Measurements from ENCODE around the gene PARK7.

The PARK7 gene

DNA sequence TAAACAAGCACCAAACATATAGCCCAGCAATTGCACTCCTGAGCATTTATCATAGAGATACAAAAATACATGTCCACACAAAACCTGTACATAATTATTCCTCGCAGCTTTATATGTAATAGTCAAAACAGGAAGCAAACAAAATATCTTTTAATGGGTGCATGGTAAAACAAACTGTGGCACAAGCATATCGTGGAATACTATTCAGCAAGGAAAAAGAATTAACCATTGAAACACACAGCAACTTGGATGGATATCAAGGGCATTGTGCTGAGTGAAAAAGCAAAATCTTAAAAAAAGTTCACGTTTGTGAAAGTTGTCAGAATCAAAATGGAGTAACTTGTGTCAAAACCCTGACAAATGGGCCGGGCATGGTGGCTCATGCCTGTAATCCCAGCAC is 33.3 kb upstream of the PARK7 start:
- ATAC-seq (ENCODE audit: low read depth), result no peak
- Histone ChIP-seq H3K9me3 (ENCODE audit: severe bottlenecking) (no peaks in the 10 kb centered on the region), H3K27ac (ENCODE audit: poor library complexity, severe bottlenecking) (no peak overlapping the region), H3K36me3 (ENCODE audit: low read depth) (no peaks in the 10 kb centered on the region), H3K4me3 (ENCODE audit: severe bottlenecking) (no peak overlapping the region), H3K4me1 (ENCODE audit: insufficient read depth, poor library complexity, severe bottlenecking) (no peaks in the 10 kb centered on the region), H3K27me3 (ENCODE audit: insufficient read depth, poor library complexity, severe bottlenecking) (peaks cover 14% of the 10 kb centered on the region)
- TF ChIP-seq, protein P1, sequence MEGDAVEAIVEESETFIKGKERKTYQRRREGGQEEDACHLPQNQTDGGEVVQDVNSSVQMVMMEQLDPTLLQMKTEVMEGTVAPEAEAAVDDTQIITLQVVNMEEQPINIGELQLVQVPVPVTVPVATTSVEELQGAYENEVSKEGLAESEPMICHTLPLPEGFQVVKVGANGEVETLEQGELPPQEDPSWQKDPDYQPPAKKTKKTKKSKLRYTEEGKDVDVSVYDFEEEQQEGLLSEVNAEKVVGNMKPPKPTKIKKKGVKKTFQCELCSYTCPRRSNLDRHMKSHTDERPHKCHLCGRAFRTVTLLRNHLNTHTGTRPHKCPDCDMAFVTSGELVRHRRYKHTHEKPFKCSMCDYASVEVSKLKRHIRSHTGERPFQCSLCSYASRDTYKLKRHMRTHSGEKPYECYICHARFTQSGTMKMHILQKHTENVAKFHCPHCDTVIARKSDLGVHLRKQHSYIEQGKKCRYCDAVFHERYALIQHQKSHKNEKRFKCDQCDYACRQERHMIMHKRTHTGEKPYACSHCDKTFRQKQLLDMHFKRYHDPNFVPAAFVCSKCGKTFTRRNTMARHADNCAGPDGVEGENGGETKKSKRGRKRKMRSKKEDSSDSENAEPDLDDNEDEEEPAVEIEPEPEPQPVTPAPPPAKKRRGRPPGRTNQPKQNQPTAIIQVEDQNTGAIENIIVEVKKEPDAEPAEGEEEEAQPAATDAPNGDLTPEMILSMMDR (IDR thresholded peaks at IDR 0.05; ENCODE audit: poor library complexity, severe bottlenecking), result no peak
- no peak for DNase-seq (ENCODE audit: low spot score)

DNA sequence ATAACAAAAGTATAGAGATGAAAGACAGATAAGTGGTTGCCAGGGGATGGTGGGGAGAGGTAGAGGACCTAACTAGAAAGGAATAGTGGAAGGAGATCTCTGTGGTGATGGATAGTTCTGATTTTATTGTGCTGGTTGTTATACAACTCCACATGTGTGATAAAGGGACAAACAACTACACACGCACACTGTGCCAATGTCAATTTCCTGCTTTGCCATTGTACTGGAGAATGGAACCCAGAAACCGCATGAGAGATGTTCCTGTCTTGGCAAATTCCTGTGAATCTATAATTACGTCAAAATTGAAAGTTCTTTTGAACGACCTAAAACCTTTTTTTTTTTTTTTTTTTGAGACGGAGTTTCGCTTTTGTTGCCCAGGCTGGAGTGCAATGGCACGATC is 31.9 kb upstream of the PARK7 start:
- DNase-seq (ENCODE audit: low spot score) (no peak), ATAC-seq (ENCODE audit: low read depth) (no peak)
- Histone ChIP-seq H3K4me3 (ENCODE audit: severe bottlenecking) (no peak overlapping the region), H3K9me3 (ENCODE audit: severe bottlenecking) (no peaks in the 10 kb centered on the region), H3K4me1 (ENCODE audit: insufficient read depth, poor library complexity, severe bottlenecking) (no peaks in the 10 kb centered on the region), H3K27ac (ENCODE audit: poor library complexity, severe bottlenecking) (no peak overlapping the region), H3K36me3 (ENCODE audit: low read depth) (no peaks in the 10 kb centered on the region), H3K27me3 (ENCODE audit: insufficient read depth, poor library complexity, severe bottlenecking) (peaks cover 14% of the 10 kb centered on the region)
- TF ChIP-seq, protein P1 (IDR thresholded peaks at IDR 0.05; ENCODE audit: poor library complexity, severe bottlenecking), result no peak

DNA sequence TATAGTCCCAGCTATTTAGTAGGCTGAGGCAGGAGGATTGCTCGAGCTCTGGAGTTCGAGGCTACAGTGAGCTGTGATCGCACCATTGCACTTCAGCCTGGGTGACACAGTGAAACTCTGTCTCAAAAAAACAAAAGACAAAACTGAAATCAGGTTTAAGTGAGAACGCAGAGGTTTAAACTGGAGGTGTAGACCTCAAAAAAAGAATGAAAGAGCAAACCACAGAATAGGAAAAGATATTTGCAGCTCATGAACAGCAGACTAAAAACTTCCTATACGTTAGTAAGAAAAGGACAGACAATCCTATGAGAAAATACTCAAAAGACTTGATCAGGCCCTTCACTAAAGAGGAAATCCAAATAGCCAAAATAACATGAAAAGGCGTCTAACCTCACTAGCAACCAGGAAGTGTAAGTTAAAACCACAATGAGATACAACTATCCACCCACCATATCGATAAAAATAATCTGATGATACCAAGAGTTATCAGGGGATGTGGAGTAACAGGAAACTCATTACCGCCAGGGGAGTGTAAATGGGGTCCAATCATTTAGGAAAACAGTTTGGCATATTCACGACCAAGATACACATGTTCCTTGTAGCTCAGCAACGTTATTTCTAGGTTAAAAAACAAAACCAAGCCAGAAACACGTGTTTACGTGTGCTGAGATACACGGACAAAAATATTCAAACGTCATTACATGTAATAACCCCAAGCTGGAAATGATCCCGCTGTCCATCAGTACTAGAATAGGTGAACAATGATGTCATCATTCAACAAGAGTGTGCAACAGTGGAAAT is 30.7 kb upstream of the PARK7 start:
- Histone ChIP-seq H3K27me3 (ENCODE audit: insufficient read depth, poor library complexity, severe bottlenecking) (peaks cover 14% of the 10 kb centered on the region), H3K4me3 (ENCODE audit: severe bottlenecking) (no peak overlapping the region), H3K36me3 (ENCODE audit: low read depth) (no peaks in the 10 kb centered on the region), H3K4me1 (ENCODE audit: insufficient read depth, poor library complexity, severe bottlenecking) (no peaks in the 10 kb centered on the region), H3K27ac (ENCODE audit: poor library complexity, severe bottlenecking) (no peak overlapping the region), H3K9me3 (ENCODE audit: severe bottlenecking) (no peaks in the 10 kb centered on the region)
- DNase-seq (ENCODE audit: low spot score) (no peak), ATAC-seq (ENCODE audit: low read depth) (no peak)
- TF ChIP-seq, protein P1 (IDR thresholded peaks at IDR 0.05; ENCODE audit: poor library complexity, severe bottlenecking), result no peak

DNA sequence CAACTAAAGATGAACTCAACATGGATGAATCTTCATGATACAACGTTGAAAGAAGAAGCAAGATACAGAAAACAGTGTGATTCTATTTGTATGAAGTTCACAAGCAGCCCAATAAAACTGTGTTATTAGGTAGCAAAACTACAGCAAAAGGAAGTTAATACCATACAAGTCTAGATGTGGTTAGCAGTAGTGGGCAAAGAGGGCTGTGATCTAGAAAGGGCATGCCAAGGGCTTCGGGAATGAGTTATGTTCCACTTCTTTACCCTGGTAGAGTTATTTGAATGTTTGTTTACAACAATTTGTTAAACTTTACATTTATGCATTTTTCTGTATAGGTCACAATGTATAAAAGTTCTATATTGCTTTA is 30.1 kb upstream of the PARK7 start:
- H3K27ac ChIP-seq (ENCODE audit: poor library complexity, severe bottlenecking), result no peak overlapping the region

More for the DNA sequence above, 30.1 kb upstream of the PARK7 start:
- no peak for ATAC-seq (ENCODE audit: low read depth)
- no peak overlapping the region for H3K4me3 ChIP-seq (ENCODE audit: severe bottlenecking)
- peaks cover 14% of the 10 kb centered on the region for H3K27me3 ChIP-seq (ENCODE audit: insufficient read depth, poor library complexity, severe bottlenecking)
- no peaks in the 10 kb centered on the region for H3K36me3 ChIP-seq (ENCODE audit: low read depth)
- no peaks in the 10 kb centered on the region for H3K4me1 ChIP-seq (ENCODE audit: insufficient read depth, poor library complexity, severe bottlenecking)
- TF ChIP-seq, protein P1 (IDR thresholded peaks at IDR 0.05; ENCODE audit: poor library complexity, severe bottlenecking), result no peak
- no peaks in the 10 kb centered on the region for H3K9me3 ChIP-seq (ENCODE audit: severe bottlenecking)
- DNase-seq (ENCODE audit: low spot score), result no peak
